HL-60 (cell line): ENCODE data around the gene ARRB1.

ENCODE experiments used
- DNase-seq, 2 experiments: peaks; one replicate each; pipeline ENCODE4 v3.0.0-alpha.2; 2010 to 2020; ENCODE audit warnings: low read depth in 1 of 2, low spot score in 1 of 2
- H3K27ac ChIP-seq: fragments of 250-450 bp; sonication (Bioruptor Pico); replicated peaks from 2 replicates; pipeline ENCODE4 v1.5.1; 2020; ENCODE audit warnings: mild to moderate bottlenecking, moderate library complexity
- H3K27me3 ChIP-seq: fragments of 250-450 bp; sonication (Bioruptor Pico); 2 replicates; pipeline ENCODE4 v1.5.1; 2021; ENCODE audit warnings: mild to moderate bottlenecking, moderate library complexity; ENCODE audit not compliant: insufficient read depth, poor library complexity, severe bottlenecking
- H3K4me3 ChIP-seq: replicated peaks from 2 replicates; pipeline ENCODE4 v1.5.1; 2011; ENCODE audit warnings: mild to moderate bottlenecking, control low read depth, low read length; ENCODE audit not compliant: insufficient read depth
- GABPA ChIP-seq: IDR thresholded peaks from 2 replicates; pipeline ENCODE4 v1.6.1; 2012; ENCODE audit warnings: low read depth
- POLR2AphosphoS5 ChIP-seq: IDR thresholded peaks from 2 replicates; pipeline ENCODE4 v1.6.1; 2012; ENCODE audit warnings: low read depth
- SPI1 ChIP-seq: IDR thresholded peaks from 2 replicates; pipeline ENCODE4 v1.6.1; 2012; ENCODE audit warnings: low read depth, mild to moderate bottlenecking, borderline replicate concordance
- TF ChIP-seq, protein P1 (sequence below): IDR thresholded peaks from one replicate; pipeline ENCODE4 v1.5.1; 2011; ENCODE audit warnings: low read length, control low read depth, inconsistent platforms; ENCODE audit not compliant: insufficient read depth
- TF ChIP-seq, protein P2 (sequence below): IDR thresholded peaks from 2 replicates; pipeline ENCODE4 v1.6.1; 2012; ENCODE audit warnings: low read depth; ENCODE audit not compliant: insufficient replicate concordance

ARRB1 gene

DNA sequence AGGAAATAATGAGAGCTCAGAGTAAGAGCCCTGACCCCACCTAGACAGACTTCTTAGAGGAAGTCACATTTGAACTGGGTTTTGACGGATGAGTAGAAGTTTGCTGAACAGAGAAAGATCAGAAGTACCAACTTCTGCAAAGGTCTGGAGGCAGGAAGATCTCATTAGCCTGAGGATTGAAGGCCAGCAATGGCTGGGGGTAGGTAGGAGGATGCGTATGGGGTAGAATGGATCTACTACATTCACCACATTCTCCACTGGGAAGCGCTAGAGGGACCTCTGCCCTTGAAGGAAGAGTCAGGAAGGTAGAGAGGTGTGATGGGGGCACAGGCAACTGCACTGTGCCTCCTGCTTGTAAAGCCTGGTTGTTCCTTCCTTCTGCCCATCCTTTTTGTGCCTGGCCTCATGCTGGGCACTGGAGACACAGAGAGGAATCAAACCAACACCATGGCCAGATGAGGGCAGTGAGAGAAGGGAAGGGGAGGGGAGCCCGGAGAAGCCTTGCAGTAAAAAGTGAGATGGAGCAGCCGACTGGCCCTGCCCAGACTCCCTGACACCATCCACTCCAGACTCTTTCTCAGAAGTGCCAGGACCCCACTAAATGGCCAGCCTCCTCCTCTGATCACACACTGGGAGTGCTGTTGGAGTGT lies 106.0 kb downstream of the ARRB1 start:
- TF ChIP-seq GABPA (no peak), POLR2AphosphoS5 (no peak), SPI1 (no peak)
- TF ChIP-seq, protein P1, sequence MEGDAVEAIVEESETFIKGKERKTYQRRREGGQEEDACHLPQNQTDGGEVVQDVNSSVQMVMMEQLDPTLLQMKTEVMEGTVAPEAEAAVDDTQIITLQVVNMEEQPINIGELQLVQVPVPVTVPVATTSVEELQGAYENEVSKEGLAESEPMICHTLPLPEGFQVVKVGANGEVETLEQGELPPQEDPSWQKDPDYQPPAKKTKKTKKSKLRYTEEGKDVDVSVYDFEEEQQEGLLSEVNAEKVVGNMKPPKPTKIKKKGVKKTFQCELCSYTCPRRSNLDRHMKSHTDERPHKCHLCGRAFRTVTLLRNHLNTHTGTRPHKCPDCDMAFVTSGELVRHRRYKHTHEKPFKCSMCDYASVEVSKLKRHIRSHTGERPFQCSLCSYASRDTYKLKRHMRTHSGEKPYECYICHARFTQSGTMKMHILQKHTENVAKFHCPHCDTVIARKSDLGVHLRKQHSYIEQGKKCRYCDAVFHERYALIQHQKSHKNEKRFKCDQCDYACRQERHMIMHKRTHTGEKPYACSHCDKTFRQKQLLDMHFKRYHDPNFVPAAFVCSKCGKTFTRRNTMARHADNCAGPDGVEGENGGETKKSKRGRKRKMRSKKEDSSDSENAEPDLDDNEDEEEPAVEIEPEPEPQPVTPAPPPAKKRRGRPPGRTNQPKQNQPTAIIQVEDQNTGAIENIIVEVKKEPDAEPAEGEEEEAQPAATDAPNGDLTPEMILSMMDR: no peak
- TF ChIP-seq, protein P2, sequence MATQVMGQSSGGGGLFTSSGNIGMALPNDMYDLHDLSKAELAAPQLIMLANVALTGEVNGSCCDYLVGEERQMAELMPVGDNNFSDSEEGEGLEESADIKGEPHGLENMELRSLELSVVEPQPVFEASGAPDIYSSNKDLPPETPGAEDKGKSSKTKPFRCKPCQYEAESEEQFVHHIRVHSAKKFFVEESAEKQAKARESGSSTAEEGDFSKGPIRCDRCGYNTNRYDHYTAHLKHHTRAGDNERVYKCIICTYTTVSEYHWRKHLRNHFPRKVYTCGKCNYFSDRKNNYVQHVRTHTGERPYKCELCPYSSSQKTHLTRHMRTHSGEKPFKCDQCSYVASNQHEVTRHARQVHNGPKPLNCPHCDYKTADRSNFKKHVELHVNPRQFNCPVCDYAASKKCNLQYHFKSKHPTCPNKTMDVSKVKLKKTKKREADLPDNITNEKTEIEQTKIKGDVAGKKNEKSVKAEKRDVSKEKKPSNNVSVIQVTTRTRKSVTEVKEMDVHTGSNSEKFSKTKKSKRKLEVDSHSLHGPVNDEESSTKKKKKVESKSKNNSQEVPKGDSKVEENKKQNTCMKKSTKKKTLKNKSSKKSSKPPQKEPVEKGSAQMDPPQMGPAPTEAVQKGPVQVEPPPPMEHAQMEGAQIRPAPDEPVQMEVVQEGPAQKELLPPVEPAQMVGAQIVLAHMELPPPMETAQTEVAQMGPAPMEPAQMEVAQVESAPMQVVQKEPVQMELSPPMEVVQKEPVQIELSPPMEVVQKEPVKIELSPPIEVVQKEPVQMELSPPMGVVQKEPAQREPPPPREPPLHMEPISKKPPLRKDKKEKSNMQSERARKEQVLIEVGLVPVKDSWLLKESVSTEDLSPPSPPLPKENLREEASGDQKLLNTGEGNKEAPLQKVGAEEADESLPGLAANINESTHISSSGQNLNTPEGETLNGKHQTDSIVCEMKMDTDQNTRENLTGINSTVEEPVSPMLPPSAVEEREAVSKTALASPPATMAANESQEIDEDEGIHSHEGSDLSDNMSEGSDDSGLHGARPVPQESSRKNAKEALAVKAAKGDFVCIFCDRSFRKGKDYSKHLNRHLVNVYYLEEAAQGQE: no peak
- DNase-seq: no peak
- Histone ChIP-seq H3K4me3 (no peak overlapping the region), H3K27me3 (peaks cover 15% of the 10 kb centered on the region), H3K27ac (no peak overlapping the region)

DNA sequence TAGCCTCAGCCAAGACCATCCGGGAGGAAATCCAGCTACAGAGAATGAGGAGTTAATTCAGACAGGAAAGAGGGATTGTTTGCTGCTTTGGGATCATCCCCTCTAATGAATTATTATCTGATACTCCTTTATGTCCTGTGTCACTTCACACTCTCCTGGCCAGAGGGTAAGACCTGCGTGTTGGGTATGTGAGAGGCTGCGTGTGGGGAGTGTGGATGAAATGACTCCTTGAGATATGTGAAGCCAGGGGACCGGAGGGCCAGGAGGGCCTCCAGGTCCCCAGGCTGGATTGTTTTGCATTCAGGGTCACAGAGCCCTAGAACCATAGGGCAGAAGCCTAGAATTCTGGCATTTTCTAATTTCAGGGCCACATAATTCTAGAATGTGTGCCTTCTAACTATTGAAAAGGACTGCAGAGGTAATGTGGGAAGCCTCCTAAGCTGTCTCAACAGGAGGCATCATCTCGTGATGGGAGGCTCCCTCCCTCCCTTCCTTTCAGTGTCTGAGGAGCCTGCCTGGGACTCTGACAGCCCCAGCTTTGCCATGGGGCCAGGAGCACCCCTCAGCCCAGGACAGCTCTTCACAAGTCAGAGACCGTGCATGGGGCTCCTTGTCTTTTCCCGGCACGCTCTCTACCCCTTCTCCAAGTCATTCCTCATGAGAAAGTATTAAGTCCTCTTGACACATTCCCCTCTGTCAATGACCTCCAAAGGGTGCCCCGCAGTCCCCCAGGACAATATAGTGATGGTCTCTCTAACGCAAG lies 107.2 kb downstream of the ARRB1 start:
- H3K27ac ChIP-seq: no peak overlapping the region
- H3K4me3 ChIP-seq: no peak overlapping the region
- peaks cover 27% of the 10 kb centered on the region for H3K27me3 ChIP-seq
- DNase-seq: no peak
- TF ChIP-seq, protein P1: no peak
- no peak for TF ChIP-seq GABPA
- no peak for TF ChIP-seq POLR2AphosphoS5
- TF ChIP-seq SPI1: no peak
- TF ChIP-seq, protein P2: no peak

DNA sequence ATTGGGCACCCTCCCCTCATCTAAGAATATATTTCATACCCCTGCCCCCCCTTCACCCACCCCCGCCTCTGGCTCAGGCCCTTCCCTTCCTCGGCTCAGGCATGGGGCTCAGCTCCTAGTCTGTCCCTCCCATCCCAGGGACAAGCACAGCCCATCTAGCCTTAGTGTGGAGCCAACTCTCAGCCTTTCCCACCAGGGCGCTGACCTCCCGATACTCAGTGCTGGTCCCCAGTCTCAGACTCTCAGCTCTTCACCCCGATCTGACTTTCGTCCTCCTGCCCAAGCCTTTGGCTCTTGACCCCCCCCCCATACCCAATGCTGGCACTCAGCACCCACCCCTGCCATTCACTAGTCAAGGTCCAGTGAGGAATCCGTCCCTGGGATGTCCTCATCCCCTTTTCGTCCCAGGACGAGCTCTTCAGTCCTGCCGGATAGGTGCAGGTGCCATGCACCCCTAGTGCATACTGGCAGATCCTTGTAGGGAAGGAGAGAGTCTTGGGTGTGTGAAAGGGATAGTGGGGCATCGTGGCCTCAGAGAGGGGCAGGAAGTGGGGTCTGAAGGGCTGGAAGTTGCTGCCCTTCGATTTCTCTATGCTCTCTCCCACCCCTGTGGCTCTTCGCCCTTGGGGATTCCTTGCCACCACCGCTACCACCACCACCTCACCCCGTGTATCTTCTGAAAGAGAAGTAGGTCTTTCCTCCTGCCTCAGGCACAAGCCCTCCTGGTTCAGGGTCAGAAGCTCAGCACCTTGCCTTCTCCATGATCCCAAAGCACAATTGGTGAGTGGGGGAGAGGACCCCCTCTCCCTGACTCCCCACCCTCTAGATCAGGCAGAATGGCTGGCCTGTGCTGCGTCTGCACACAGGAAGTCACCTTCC lies 108.5 kb downstream of the ARRB1 start:
- Histone ChIP-seq H3K27ac (no peak overlapping the region), H3K4me3 (no peak overlapping the region), H3K27me3 (peaks cover 31% of the 10 kb centered on the region)
- TF ChIP-seq, protein P1: no peak
- TF ChIP-seq SPI1 (no peak), GABPA (no peak), POLR2AphosphoS5 (no peak)
- TF ChIP-seq, protein P2: no peak
- DNase-seq: no peak
